Right lobe of liver (tissue), 6 donors: ENCODE results near the gene IRF2BP2. TPM values are rescaled to one million over a fixed set of nuclear protein-coding genes. Genes with fewer than 3 reads are reported as not detected.

Source experiments
- ATAC-seq, 4 donors: fragments of 200-7000 bp; cut with Tn5 transposase; one replicate each; pipeline ENCODE4 v1.9.1; 2020; ENCODE audit warnings: mild to moderate bottlenecking in 4 of 4, moderate library complexity in 4 of 4
- DNase-seq, 3 donors: peaks; one replicate each; pipeline ENCODE4 v3.0.0-alpha.2; 2020
- H3K27ac ChIP-seq, 3 donors: fragments of 200-600 bp; one replicate each; pipeline ENCODE4 v1.8.0; 2022
- H3K27me3 ChIP-seq, 2 donors: fragments of 200-600 bp; one replicate each; pipeline ENCODE4 v1.8.0; 2022
- H3K36me3 ChIP-seq, 4 donors: fragments of 200-600 bp; sonication (generic) in 1 of 4; one replicate each; pipeline versions ENCODE4 v1.5.1 to v1.8.0; 2017 to 2022; ENCODE audit warnings: control low read depth in 1 of 4
- H3K4me1 ChIP-seq, 4 donors: fragments of 200-600 bp; sonication (generic) in 1 of 4; one replicate each; pipeline versions ENCODE4 v1.5.1 to v1.8.0; 2017 to 2022; ENCODE audit warnings: control low read depth in 1 of 4
- H3K4me3 ChIP-seq, 3 donors: fragments of 200-600 bp; one replicate each; pipeline ENCODE4 v1.8.0; 2022
- H3K9me3 ChIP-seq, 4 donors: fragments of 200-600 bp; sonication (generic) in 1 of 4; one replicate each; pipeline versions ENCODE4 v1.5.1 to v1.8.0; 2017 to 2022; ENCODE audit warnings: control low read depth in 1 of 4
- POLR2A ChIP-seq: fragments of 450-650 bp; IDR thresholded peaks from one replicate; pipeline ENCODE4 v1.6.1; 2017; ENCODE audit warnings: antibody characterized with exemption, mild to moderate bottlenecking
- WGBS: methylation state at CpG from one replicate; pipeline ENCODE4 v1.1.6; 2018; ENCODE audit warnings: low coverage, low lambda C conversion rate; ENCODE audit not compliant: insufficient coverage; ENCODE audit errors: missing lambda C conversion rate; 5-methylcytosine and 5-hydroxymethylcytosine counted together
- intact Hi-C, 2 donors: fragments of 100-400 bp; cut with DNase I; formaldehyde crosslinking; loops; one replicate each; pipeline versions ENCODE4 v1.11.2 to v1.14.1; 2022
- total RNA-seq, 6 experiments: library from RNA; depleted of rRNA in 2 of 6; stranded (reverse); fragments of >200 nt in 2 of 6; fragmentation: NEBNext Ultra II Directional in 3 of 6; extraction: Animal tissue kit (Norgen Biotek cat#: 25700) in 3 of 6; gene quantifications; one replicate each; pipeline versions ENCODE4 v1.1.0 to v1.2.4, GENCODE V29; 2016 to 2023
- TF ChIP-seq, protein P1 (sequence below), 4 donors: fragments of 200-600 bp in 3 of 4; fragments of 450-650 bp in 1 of 4; IDR thresholded peaks; one replicate each; pipeline versions ENCODE4 v1.5.1 to v1.8.0; 2016 to 2022; ENCODE audit warnings: antibody characterized with exemption in 4 of 4, mild to moderate bottlenecking in 2 of 4
- donor health status: DM: no; HTN: yes; CAD: no.
- donor health status: DM: no; HTN: no; CAD: no.
- donor health status: DM: no; HTN: no; CAD: no.
- donor health status: DM: no; HTN: yes; CAD: no.
- donor health status: DM: no; HTN: yes; CAD: no.

Gene IRF2BP2
- total RNA-seq, 6 experiments from 2014 or later = 35.3 to 93.2 (median 56.8) TPM

DNA sequence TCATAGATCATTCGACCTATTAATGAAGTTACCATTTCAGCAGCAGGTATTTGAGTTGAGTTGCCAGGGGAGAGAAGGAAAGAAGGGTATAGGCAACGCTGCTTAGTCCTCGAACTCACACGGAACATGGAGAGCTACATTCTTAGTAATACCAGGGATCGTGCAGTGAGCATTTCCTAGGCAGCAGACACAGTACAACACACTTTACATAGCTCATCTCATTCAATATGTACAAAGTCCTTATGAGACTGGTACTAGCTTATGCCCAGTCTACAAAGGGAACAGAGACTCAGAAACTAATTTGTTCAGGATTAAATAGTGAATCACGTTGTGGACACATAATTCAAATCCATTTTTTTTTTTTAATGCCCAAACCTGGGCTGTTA, 25.6 kb downstream of the IRF2BP2 start:
- no peaks in the 10 kb centered on the region for H3K36me3 ChIP-seq
- peak; percentile 69 to 85 (median 74) for ATAC-seq
- TF ChIP-seq, protein P1, sequence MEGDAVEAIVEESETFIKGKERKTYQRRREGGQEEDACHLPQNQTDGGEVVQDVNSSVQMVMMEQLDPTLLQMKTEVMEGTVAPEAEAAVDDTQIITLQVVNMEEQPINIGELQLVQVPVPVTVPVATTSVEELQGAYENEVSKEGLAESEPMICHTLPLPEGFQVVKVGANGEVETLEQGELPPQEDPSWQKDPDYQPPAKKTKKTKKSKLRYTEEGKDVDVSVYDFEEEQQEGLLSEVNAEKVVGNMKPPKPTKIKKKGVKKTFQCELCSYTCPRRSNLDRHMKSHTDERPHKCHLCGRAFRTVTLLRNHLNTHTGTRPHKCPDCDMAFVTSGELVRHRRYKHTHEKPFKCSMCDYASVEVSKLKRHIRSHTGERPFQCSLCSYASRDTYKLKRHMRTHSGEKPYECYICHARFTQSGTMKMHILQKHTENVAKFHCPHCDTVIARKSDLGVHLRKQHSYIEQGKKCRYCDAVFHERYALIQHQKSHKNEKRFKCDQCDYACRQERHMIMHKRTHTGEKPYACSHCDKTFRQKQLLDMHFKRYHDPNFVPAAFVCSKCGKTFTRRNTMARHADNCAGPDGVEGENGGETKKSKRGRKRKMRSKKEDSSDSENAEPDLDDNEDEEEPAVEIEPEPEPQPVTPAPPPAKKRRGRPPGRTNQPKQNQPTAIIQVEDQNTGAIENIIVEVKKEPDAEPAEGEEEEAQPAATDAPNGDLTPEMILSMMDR (IDR thresholded peaks at IDR 0.05) = no peak
- no peak overlapping the region for H3K4me3 ChIP-seq
- intact Hi-C loops = no loop called here
- DNase-seq = no peak
- no peaks in the 10 kb centered on the region for H3K27me3 ChIP-seq
- H3K4me1 ChIP-seq = peaks cover 0 to 24% (median 4%) of the 10 kb centered on the region in 4 donors
- WGBS = 42% methylated on average over 5 of the region's 6 CpGs
- H3K27ac ChIP-seq = peak overlapping the region; percentile 17 to 82 (median 69)
- H3K9me3 ChIP-seq = no peaks in the 10 kb centered on the region

DNA sequence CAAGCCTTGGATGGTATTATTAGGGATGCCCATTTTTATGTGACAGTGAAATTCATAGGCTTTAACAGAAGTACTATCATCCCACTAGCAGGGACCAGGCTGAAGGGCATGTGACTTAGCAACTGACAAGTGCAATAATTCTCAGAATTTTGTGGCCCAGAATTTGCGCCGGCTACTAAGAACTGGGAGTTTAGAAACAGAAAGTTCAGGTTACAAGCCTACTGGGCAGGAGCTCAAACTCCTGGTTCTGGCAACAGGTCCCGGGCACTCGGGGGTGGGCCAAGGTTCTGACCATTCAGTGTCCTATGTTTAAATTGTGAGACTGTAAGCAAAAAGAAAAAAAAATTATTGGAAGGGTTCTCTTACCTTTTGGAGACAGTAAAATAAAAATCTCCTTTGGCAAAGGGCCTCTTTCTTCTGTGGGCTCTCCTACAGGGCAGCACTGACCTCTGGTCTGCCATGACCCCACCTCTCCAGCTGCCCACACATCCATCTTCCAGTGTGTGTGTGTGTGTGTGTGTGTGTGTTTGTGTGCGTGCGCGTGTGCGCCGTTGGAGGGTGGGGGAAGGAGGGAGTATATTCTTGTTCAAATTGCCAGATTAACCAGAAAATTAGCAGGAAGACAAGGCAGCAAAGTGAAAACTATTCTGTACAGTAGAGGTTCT, 26.1 kb downstream of the IRF2BP2 start:
- no peaks in the 10 kb centered on the region for H3K36me3 ChIP-seq
- H3K4me3 ChIP-seq = no peak overlapping the region
- no peaks in the 10 kb centered on the region for H3K27me3 ChIP-seq
- no peak for TF ChIP-seq POLR2A
- TF ChIP-seq, protein P1 (IDR thresholded peaks at IDR 0.05) = no peak
- peak; percentile 85 to 88 (median 88) for ATAC-seq
- peak; percentile 44 to 84 (median 81) for DNase-seq
- H3K9me3 ChIP-seq = no peaks in the 10 kb centered on the region
- peak overlapping the region; percentile 17 to 82 (median 69) for H3K27ac ChIP-seq
- WGBS = 29% methylated on average over 9 of the region's 9 CpGs
- H3K4me1 ChIP-seq = peaks cover 0 to 24% (median 4%) of the 10 kb centered on the region in 4 donors
- intact Hi-C loops = no loop called here

DNA sequence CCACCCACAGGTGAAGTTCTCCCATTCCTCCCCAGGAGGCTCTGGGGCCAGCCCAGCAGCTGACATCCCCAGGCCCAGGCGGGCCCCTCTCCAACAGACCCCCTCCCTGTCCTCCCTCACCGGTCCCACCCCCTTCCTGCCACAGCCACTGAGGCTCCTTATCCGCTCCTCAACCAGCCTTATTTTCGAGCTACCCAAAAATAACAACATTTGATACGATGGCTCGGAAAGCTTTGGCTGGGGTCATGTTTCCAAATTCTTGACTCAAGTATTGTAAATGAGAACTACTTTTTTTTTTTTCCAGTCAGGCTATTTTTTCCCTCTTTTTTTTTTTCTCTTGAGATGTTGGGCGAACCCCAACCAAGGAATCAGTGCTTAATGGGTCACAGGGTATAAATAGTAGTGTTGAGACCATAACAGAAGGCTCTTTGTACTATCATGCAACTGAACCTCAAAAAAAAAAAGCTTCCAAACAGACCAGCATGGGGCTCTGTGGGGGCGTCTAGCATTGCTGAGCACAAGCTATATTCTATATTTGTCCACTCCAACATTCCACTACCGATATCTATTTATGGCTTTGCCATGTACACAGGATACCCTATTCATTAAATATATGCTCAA, 27.2 kb downstream of the IRF2BP2 start:
- Histone ChIP-seq H3K4me1 (peaks cover 0 to 24% (median 4%) of the 10 kb centered on the region in 4 donors), H3K9me3 (no peaks in the 10 kb centered on the region), H3K27me3 (no peaks in the 10 kb centered on the region), H3K4me3 (no peak overlapping the region), H3K36me3 (no peaks in the 10 kb centered on the region), H3K27ac (peak overlapping the region in 2 of 3 donors; percentile 69 to 82)
- 64% methylated on average over 8 of the region's 9 CpGs for WGBS
- intact Hi-C loops = no loop called here
- DNase-seq (no peak), ATAC-seq (no peak)
- no peak for TF ChIP-seq POLR2A
- TF ChIP-seq, protein P1 (IDR thresholded peaks at IDR 0.05) = no peak

DNA sequence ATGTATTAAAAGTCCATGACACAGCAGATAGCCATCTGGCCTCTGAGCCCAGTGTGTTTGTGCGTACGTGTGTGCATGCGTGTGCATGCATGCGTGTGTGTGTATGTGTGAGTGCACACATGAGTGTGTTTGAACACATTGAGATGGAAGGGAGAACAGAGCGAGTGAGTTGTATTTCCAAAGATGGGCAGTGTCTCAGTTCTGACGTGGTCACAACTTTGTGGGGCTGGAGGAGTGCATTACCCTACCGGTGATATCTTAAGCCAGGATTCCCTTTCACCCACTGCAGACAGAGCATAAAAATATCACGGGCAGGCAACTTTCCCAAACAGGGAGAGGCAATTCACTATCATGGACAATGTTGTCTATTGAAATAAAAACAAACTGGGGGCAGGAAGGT, 27.8 kb downstream of the IRF2BP2 start:
- no peak for TF ChIP-seq POLR2A
- TF ChIP-seq, protein P1 (IDR thresholded peaks at IDR 0.05) = no peak
- WGBS = 83% methylated on average over 8 of the region's 8 CpGs
- no peaks in the 10 kb centered on the region for H3K27me3 ChIP-seq
- ATAC-seq (no peak), DNase-seq (no peak)
- H3K27ac ChIP-seq = peak overlapping the region in 1 of 3 donors; percentile 24
- no peak overlapping the region for H3K4me3 ChIP-seq
- H3K36me3 ChIP-seq = no peaks in the 10 kb centered on the region
- H3K4me1 ChIP-seq = peaks cover 0 to 24% (median 4%) of the 10 kb centered on the region in 4 donors
- no peaks in the 10 kb centered on the region for H3K9me3 ChIP-seq
- intact Hi-C loops = no loop called here
